Large intestine (tissue), 3 donors: ENCODE data around the gene LRRC32. TPM values are rescaled to one million over a fixed set of nuclear protein-coding genes. Genes with fewer than 3 reads are reported as not detected.
A peak's percentile ranks its signal among the peaks of the same experiment; 100 is the strongest.

Experiments used
- DNase-seq, 2 donors: peaks; one replicate each; pipeline versions ENCODE4 v3.0.0 to v3.0.0-alpha.2; 2013
- H3K27ac ChIP-seq: one replicate; pipeline ENCODE4 v1.5.1; 2013; ENCODE audit warnings: low read length
- H3K27me3 ChIP-seq: 2 replicates; pipeline ENCODE4 v1.6.1; 2013; ENCODE audit warnings: low read length; ENCODE audit not compliant: control insufficient read depth, insufficient read depth
- H3K36me3 ChIP-seq: 2 replicates; pipeline ENCODE4 v1.6.1; 2013; ENCODE audit warnings: low read length; ENCODE audit not compliant: control insufficient read depth, insufficient read depth
- H3K4me1 ChIP-seq: one replicate; pipeline ENCODE4 v1.6.1; 2013; ENCODE audit warnings: low read length; ENCODE audit not compliant: control insufficient read depth, insufficient read depth
- H3K4me3 ChIP-seq: one replicate; pipeline ENCODE4 v1.5.1; 2013; ENCODE audit warnings: low read length
- H3K9me3 ChIP-seq: one replicate; pipeline ENCODE4 v1.6.1; 2013; ENCODE audit warnings: mild to moderate bottlenecking, low read depth, low read length, moderate library complexity; ENCODE audit not compliant: control insufficient read depth
- WGBS: methylation state at CpG from one replicate; pipeline ENCODE4 v1.1.5; 2013; ENCODE audit warnings: low lambda C conversion rate; ENCODE audit not compliant: insufficient coverage; 5-methylcytosine and 5-hydroxymethylcytosine counted together
- polyA plus RNA-seq: library from polyadenylated mRNA; unstranded; fragments of 120-200 nt; gene quantifications from one replicate; pipeline ENCODE4 v1.2.1, GENCODE V29; 2013

The LRRC32 gene
- polyA plus RNA-seq, 1 donor = 11.6 TPM

GRCh38 chr11:76669901-76670484, 554 bp downstream of the LRRC32 start:
- Histone ChIP-seq H3K4me1 (peaks cover 14% of the 10 kb centered on the region), H3K36me3 (no peaks in the 10 kb centered on the region), H3K4me3 (peak overlapping the region; percentile 45), H3K27me3 (peaks cover 30% of the 10 kb centered on the region), H3K27ac (peak overlapping the region; percentile 25), H3K9me3 (no peaks in the 10 kb centered on the region)
- no CpG with 5 or more reads among the region's 24 CpGs for WGBS
- DNase-seq = no peak

DNA sequence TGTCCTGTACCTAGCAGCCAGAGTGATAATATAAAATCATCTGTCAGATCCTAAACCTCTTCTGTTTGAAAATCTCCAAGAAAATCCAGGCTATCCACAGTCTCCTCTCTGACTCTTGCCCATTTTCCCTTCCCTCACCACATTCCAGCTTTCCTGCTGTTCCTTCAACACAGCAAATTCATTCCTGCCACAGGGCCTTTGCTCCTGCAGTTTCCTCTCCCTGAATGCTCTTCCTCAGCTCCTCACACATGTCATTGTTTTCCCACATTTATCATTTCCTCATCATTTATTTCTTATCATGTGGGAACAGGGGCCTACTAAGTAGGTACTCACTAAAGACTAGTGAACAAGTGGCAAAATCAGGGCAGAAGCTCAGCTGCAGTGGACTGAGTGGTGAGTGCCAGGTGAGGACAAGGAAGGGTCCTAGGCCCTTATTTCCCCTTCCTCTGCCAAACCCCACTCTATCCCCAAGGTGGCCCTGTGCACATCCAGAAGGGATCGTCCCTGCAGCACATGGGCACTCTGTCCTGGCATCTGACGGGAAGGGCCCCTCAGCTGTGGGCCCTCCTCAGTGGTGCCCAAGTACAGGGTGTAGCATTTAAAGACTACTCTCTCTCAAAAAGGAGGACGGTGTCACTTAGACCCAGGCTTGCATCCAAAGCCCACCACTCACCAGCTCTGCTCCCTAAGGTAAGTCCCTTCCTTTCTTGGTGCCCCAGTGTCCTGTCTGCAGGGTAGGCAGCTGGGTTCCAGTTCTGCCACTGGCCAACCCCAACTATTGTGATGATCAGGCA, 2.0 kb downstream of the LRRC32 start:
- no peaks in the 10 kb centered on the region for H3K9me3 ChIP-seq
- peaks cover 30% of the 10 kb centered on the region for H3K27me3 ChIP-seq
- H3K4me3 ChIP-seq = no peak overlapping the region
- peaks cover 14% of the 10 kb centered on the region for H3K4me1 ChIP-seq
- DNase-seq = no peak
- no peaks in the 10 kb centered on the region for H3K36me3 ChIP-seq
- no CpG with 5 or more reads among the region's 3 CpGs for WGBS
- H3K27ac ChIP-seq = no peak overlapping the region

DNA sequence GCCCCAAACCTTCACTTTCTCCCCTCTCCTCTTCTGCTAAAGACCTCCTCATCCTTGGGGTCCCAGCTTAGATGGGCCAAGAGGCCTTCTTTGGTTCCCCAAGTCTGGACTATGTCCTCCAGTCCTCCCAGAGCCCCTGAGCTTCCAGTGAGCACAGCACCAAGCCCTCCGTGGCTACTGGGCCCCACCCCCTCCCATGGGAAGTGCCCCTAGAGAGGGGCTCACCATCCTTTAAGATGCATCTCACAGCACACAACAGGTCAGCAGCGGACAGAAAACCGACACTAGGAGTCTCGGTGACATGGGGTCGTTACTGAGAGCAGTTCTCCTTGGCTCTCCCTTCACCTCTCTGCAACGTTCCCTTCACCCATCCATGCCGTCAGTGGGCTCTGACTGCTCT, 2.7 kb downstream of the LRRC32 start:
- no peak overlapping the region for H3K27ac ChIP-seq
- no peaks in the 10 kb centered on the region for H3K9me3 ChIP-seq
- H3K4me1 ChIP-seq = peaks cover 10% of the 10 kb centered on the region
- H3K27me3 ChIP-seq = peaks cover 30% of the 10 kb centered on the region
- WGBS = no CpG with 5 or more reads among the region's 7 CpGs
- H3K4me3 ChIP-seq = no peak overlapping the region
- H3K36me3 ChIP-seq = peaks cover 2% of the 10 kb centered on the region
- no peak for DNase-seq

- Histone ChIP-seq H3K4me3 (no peak overlapping the region), H3K27ac (no peak overlapping the region)
- DNase-seq = no peak
Measured at GRCh38 chr11:76667271-76667818, 3.2 kb downstream of the LRRC32 start.

DNA sequence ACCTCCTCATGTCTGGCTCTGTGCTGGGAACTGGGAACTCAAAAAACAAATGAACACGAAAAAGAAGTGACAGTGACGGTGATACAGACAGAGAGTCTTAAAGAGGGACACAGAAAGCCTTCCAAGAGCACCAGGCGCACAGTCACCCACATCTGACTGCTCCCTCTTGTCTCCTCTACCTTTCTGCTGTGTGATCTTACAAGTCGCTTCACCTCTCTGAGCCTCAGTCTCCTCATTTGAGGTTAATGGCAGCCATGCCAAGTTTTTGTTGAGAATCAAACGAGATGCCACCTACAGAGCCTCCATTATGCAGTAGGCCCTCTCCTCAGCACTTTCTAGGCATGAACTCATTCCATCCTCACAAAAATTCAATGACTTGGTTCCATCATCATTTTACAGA, 3.7 kb downstream of the LRRC32 start:
- Histone ChIP-seq H3K4me3 (no peak overlapping the region), H3K36me3 (peaks cover 2% of the 10 kb centered on the region), H3K4me1 (peaks cover 9% of the 10 kb centered on the region), H3K27me3 (peaks cover 30% of the 10 kb centered on the region), H3K9me3 (no peaks in the 10 kb centered on the region), H3K27ac (no peak overlapping the region)
- no peak for DNase-seq
- WGBS = no CpG with 5 or more reads among the region's 5 CpGs

More at GRCh38 chr11:76667271-76667818, 3.2 kb downstream of the LRRC32 start:
- WGBS = no CpG with 5 or more reads among the region's 15 CpGs
- peaks cover 30% of the 10 kb centered on the region for H3K27me3 ChIP-seq
- H3K9me3 ChIP-seq = no peaks in the 10 kb centered on the region
- peaks cover 9% of the 10 kb centered on the region for H3K4me1 ChIP-seq
- peaks cover 2% of the 10 kb centered on the region for H3K36me3 ChIP-seq

DNA sequence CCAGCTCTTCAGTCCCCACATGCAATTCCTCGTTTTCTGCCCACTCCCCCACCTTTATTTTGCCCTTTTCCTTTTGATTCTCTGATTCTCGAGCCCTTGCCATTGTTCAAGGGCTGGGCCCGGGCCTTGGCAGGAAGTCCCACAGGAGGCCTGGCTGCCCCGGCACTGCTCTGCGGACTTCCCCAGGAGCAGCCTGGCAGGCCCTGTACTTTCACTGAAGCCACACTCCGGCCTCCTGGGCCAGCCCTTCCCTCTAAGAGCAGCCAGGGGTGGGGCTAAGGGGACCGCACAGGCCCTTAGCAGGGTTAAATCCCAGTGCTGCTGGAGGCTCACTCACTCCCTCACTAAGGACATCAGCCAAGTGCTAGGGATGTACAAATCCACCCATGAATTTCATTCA, 4.1 kb downstream of the LRRC32 start:
- Histone ChIP-seq H3K4me1 (peaks cover 9% of the 10 kb centered on the region), H3K27ac (no peak overlapping the region), H3K27me3 (peaks cover 27% of the 10 kb centered on the region), H3K9me3 (no peaks in the 10 kb centered on the region), H3K4me3 (no peak overlapping the region), H3K36me3 (peaks cover 2% of the 10 kb centered on the region)
- no CpG with 5 or more reads among the region's 7 CpGs for WGBS
- no peak for DNase-seq

DNA sequence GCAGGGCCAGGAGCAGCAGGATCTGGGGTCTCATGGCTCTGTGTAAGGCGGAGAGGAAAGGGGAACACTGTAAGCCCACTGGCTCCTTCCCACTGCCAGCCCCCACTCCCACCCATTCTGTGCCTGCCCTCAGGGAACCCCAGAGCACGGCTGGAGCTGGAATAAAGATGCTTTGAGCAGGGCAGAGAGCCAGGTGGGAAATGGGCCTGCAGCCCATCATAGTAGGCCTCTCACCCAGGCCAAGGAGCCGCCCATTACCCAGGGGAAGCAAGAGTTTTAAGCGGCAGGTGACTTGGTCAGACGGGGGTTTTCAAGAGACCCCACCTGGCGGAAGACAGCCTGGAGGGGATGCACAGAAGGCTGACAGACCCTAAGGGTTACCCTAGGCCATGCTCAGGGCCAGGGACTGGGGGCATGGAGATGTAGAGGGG, 4.6 kb downstream of the LRRC32 start:
- Histone ChIP-seq H3K9me3 (no peaks in the 10 kb centered on the region), H3K27me3 (peaks cover 22% of the 10 kb centered on the region), H3K36me3 (peaks cover 2% of the 10 kb centered on the region), H3K4me3 (no peak overlapping the region), H3K4me1 (peaks cover 6% of the 10 kb centered on the region), H3K27ac (no peak overlapping the region)
- WGBS = no CpG with 5 or more reads among the region's 6 CpGs
- DNase-seq = no peak

DNA sequence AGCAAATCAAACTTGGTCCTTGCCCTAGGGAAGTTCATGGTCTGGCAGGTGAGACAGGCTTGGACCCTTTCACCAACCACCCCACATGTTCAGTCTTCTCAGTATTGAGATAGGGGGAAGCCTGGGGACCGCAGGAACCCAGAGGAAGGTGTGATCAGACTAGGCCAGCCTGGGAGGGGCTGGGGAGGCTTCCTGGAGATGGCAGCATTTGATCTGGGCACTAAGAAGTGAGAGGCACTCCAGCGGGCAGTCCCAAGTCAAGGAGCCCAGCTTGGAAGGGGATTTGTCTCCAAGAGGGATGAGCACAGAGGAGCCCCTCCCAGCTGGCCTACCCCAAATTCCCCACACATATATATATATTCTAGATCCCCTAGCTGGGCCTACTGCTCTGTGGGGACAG, 5.4 kb downstream of the LRRC32 start:
- H3K4me3 ChIP-seq = no peak overlapping the region
- no CpG with 5 or more reads among the region's 2 CpGs for WGBS
- peaks cover 4% of the 10 kb centered on the region for H3K4me1 ChIP-seq
- peaks cover 2% of the 10 kb centered on the region for H3K36me3 ChIP-seq
- no peak for DNase-seq
- peaks cover 14% of the 10 kb centered on the region for H3K27me3 ChIP-seq
- no peaks in the 10 kb centered on the region for H3K9me3 ChIP-seq
- H3K27ac ChIP-seq = no peak overlapping the region

DNA sequence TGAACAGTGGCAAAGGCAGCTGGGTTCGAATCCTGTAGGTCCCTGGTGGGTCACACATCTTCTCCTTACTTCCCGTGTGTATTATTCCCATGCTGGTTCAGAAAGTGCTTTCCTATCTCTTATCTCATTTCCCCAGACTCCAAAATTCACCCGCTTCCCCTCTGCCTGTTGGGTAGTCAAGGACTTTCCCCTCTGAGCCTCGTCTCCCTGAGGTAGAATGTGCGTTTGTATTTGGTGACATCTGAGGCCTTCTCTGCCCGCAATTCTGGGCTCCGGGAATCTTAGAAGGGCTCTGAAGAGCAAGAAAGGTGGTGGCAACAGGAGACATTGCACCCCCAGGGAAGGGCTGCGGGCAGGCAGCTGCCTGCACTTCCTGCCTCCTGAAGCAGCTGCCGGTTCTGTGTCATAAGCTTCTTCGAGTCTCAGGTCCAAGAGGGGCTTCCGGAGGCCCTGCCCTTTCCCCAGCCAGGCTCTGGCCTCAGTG, 5.9 kb downstream of the LRRC32 start:
- no peak for DNase-seq
- 75% methylated on average over 2 of the region's 11 CpGs for WGBS
- Histone ChIP-seq H3K36me3 (peaks cover 2% of the 10 kb centered on the region), H3K4me1 (no peaks in the 10 kb centered on the region), H3K27ac (no peak overlapping the region), H3K27me3 (peaks cover 9% of the 10 kb centered on the region), H3K9me3 (no peaks in the 10 kb centered on the region), H3K4me3 (no peak overlapping the region)

DNA sequence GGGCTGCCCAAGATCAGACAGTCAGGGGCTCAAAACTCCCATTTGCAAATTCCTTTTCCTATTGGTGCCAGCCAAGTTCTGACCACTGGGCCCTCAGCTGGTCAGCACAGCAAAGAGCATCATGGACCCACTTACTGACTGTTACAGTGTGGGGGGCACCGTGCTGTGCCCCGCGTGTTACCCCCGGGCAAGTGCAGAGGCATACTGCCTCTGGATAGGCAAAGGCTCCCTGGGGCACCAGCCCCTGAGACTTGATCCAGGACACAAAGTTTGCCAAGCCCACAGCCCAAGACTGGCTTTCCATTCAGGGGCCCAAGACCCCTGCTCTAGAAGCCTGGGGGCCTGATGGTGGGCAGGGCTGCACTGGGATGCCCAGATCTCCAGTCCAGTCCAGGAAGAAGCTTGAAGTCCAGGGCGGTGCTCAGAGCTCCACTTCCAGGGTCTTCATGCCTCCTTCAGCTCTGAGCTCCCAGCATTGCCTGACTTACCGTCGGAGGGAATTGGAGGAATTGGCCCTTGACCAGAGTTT, 6.6 kb downstream of the LRRC32 start:
- Histone ChIP-seq H3K27me3 (peaks cover 6% of the 10 kb centered on the region), H3K4me3 (no peak overlapping the region), H3K36me3 (peaks cover 5% of the 10 kb centered on the region), H3K9me3 (no peaks in the 10 kb centered on the region), H3K27ac (no peak overlapping the region), H3K4me1 (no peaks in the 10 kb centered on the region)
- WGBS = no CpG with 5 or more reads among the region's 7 CpGs
- DNase-seq = no peak
